ENCODE data around the gene BABAM2. TPM values are rescaled to one million over a fixed set of nuclear protein-coding genes. Genes with fewer than 3 reads are reported as not detected.

The BABAM2 gene
- total RNA-seq, 1 experiment from 2014 or later, result 27.1 TPM

GRCh38 chr2:28032816-28033215 lies 142.3 kb downstream of the BABAM2 start:
- no peak overlapping the region for H3K18ac ChIP-seq (ENCODE audit: insufficient read length, low read depth, low read length)
- no peak overlapping the region for H3K4me3 Mint-ChIP-seq
- H3K9me3 ChIP-seq (ENCODE audit: control insufficient read depth, low read depth, low read length), result no peaks in the 10 kb centered on the region

More at GRCh38 chr2:28032816-28033215, 142.3 kb downstream of the BABAM2 start:
- no peaks in the 10 kb centered on the region for H3K36me3 Mint-ChIP-seq (ENCODE audit: insufficient read depth in 1 of 3, low read depth in 3 of 3)
- Histone ChIP-seq H2BK120ac (ENCODE audit: low read depth, low read length, poor library complexity, severe bottlenecking) (no peak overlapping the region), H4K8ac (replicated peaks; ENCODE audit: insufficient read length, low read depth, low read length) (no peak overlapping the region), H2BK12ac (ENCODE audit: insufficient read length, low read depth, low read length) (no peak overlapping the region), H3K79me1 (ENCODE audit: insufficient read depth, low read depth, low read length, poor library complexity, severe bottlenecking) (no peaks in the 10 kb centered on the region), H3K56ac (ENCODE audit: insufficient read length, low read depth, low read length) (no peak overlapping the region), H4K5ac (ENCODE audit: insufficient read length, low read depth, low read length) (no peak overlapping the region), H3K4ac (ENCODE audit: low read depth, low read length) (no peak overlapping the region), H3T11ph (ENCODE audit: low read length) (no peak overlapping the region), H3K9ac (ENCODE audit: extremely low read depth, insufficient read length, low read length) (no peak overlapping the region), H3K4me1 (ENCODE audit: insufficient read depth, low read length) (no peaks in the 10 kb centered on the region; the same call in 1 of the 2 replicates), H3K23ac (ENCODE audit: insufficient read length, low read depth, low read length) (no peak overlapping the region), H3K14ac (ENCODE audit: insufficient read depth, low read length) (no peak overlapping the region), H4K20me1 (ENCODE audit: control insufficient read depth, insufficient read depth, insufficient read length) (no peaks in the 10 kb centered on the region), H3K79me2 (ENCODE audit: insufficient read depth, low read length) (no peaks in the 10 kb centered on the region), H3K4me2 (ENCODE audit: insufficient read depth, insufficient read length, low read length) (no peak overlapping the region), H3K27me3 (ENCODE audit: insufficient read depth, low read length) (no peaks in the 10 kb centered on the region), H2BK5ac (ENCODE audit: insufficient read length, low read length) (no peak overlapping the region), H2AK5ac (ENCODE audit: insufficient read length, low read length) (no peak overlapping the region), H3K23me2 (ENCODE audit: insufficient read length, low read depth, low read length, poor library complexity, severe bottlenecking) (no peaks in the 10 kb centered on the region), H3K27ac (ENCODE audit: insufficient read length, low read depth, low read length) (no peak overlapping the region), H4K91ac (ENCODE audit: insufficient read length, low read depth, low read length) (no peak overlapping the region), H2AFZ (ENCODE audit: low read length) (no peak overlapping the region), H2BK20ac (ENCODE audit: low read depth, low read length, poor library complexity, severe bottlenecking) (no peak overlapping the region), H2BK15ac (ENCODE audit: low read depth, low read length) (no peak overlapping the region)
- H3K4me1 Mint-ChIP-seq, result peaks cover 13 to 18% of the 10 kb centered on the region in 2 experiments
- H3K27ac Mint-ChIP-seq, result no peak overlapping the region
- H3K9me3 Mint-ChIP-seq, result no peaks in the 10 kb centered on the region
- no peak for TF ChIP-seq CTCF (conservative IDR thresholded peaks at IDR 0.05)
- no CpG with 5 or more reads among the region's 4 CpGs for WGBS (ENCODE audit: extremely low coverage, insufficient read length, low lambda C conversion rate)
- DNase-seq, result no peak
- H3K27me3 Mint-ChIP-seq (ENCODE audit: low read depth), result no peaks in the 10 kb centered on the region

Measured in H9 (cell line).